ENCODE data around the gene AMN.
"Not testable (repeated sequence)": the region's sequence is repeated elsewhere in the genome, so short reads cannot be mapped to it uniquely, and the experiment has no call there.

The AMN gene

DNA sequence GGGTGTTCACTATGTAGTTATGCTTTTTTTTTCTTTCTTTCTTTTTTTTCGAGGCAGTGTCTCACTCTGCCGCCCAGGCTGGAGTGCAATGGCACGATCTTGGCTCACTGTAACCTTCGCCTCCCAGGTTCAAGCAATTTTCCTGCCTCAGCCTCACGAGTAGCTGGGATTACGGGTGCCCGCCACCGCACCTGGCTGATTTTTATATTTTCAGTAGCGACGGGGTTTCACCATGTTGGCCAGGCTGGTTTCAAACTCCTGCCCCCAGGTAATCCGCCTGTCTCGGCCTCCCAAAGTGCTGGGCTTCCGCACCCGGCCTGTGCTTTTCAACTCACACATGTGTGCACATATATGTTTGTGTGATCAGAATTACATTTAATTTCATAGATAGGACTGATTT lies 38.9 kb upstream of the AMN start:
- WGBS, 2 experiments, result 93% methylated on average over 14 of the region's 14 CpGs

DNA sequence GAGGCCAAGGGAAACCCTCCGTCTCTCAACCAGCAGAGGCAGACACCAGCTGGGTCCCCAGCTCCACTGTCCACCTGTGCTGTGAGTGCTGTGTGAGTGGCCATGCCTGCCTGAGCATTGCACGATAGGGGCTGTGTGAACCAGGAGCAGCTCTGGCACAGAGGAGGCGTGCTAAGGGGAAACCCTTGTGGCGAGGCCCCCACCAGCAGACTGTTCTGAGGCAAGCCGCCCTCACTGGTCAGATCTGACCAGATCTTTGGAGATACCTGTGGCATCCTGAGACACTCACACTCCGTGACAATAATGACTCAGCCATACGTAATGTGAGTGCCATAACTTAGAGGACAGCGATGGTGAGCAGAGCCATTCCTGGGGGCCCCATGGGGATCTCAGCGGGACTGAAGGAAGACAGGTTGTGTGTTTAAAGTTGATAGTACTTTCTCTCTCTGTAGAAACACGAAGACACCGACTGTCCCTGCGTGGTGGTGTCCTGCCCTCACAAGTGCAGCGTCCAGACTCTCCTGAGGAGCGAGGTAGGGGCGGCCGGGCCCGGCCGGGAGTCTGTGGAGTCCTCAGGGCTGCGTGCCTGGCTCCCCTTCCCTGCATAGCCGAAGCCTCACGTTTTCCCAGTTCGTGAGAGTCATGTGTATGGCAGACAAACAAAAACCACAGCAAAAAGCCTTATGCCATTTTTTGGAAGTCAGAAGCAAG lies 36.6 kb upstream of the AMN start:
- Histone ChIP-seq H3K36me3 (ENCODE audit: control insufficient read depth, insufficient read depth, low read length) (no peaks in the 10 kb centered on the region), H3K4me1 (ENCODE audit: control insufficient read depth, insufficient read depth, low read length) (no peaks in the 10 kb centered on the region), H3K9me3 (ENCODE audit: control insufficient read depth, low read length) (no peaks in the 10 kb centered on the region), H3K27ac (ENCODE audit: insufficient read depth, low read depth, low read length, poor library complexity, severe bottlenecking) (no peak overlapping the region), H3K27me3 (ENCODE audit: control insufficient read depth, insufficient read depth, low read length, poor library complexity, severe bottlenecking) (no peaks in the 10 kb centered on the region), H3K4me3 (ENCODE audit: insufficient read depth, low read depth, low read length) (no peak overlapping the region)
- WGBS, 2 experiments, result 94 to 96% methylated on average over 22 of the region's 22 CpGs

More for the DNA sequence above, 38.9 kb upstream of the AMN start:
- H3K9me3 ChIP-seq (ENCODE audit: control insufficient read depth, low read length), result no peaks in the 10 kb centered on the region
- H3K4me3 ChIP-seq (ENCODE audit: insufficient read depth, low read depth, low read length), result no peak overlapping the region
- H3K4me1 ChIP-seq (ENCODE audit: control insufficient read depth, insufficient read depth, low read length), result no peaks in the 10 kb centered on the region
- H3K27me3 ChIP-seq (ENCODE audit: control insufficient read depth, insufficient read depth, low read length, poor library complexity, severe bottlenecking), result no peaks in the 10 kb centered on the region
- no peaks in the 10 kb centered on the region for H3K36me3 ChIP-seq (ENCODE audit: control insufficient read depth, insufficient read depth, low read length)
- no peak overlapping the region for H3K27ac ChIP-seq (ENCODE audit: insufficient read depth, low read depth, low read length, poor library complexity, severe bottlenecking)

DNA sequence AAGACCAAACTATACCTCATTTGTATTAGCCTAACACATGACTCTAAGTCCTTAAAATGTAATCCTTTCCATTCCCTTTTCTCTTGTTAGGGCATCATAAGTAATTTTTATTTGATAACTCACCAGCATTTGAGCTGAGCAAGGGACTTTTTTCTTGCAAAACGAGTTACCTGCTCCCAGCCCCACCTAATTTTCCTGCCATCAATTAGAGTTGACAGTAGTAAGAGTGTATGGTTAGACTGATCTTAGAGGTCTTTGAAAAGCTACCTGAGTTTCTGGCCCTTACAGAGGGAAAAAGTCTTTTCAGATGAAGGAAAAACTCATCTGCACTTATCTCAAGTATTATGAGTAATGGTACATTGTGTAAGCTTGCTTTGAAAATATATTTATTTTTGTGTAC lies 33.7 kb upstream of the AMN start:
- no peak overlapping the region for H3K27ac ChIP-seq (ENCODE audit: insufficient read depth, low read depth, low read length, poor library complexity, severe bottlenecking)
- H3K27me3 ChIP-seq (ENCODE audit: control insufficient read depth, insufficient read depth, low read length, poor library complexity, severe bottlenecking), result no peaks in the 10 kb centered on the region
- H3K4me1 ChIP-seq (ENCODE audit: control insufficient read depth, insufficient read depth, low read length), result no peaks in the 10 kb centered on the region
- H3K4me3 ChIP-seq (ENCODE audit: insufficient read depth, low read depth, low read length), result no peak overlapping the region
- 67 to 100% methylated on average over 1 of the region's 1 CpG for WGBS, 2 experiments
- no peaks in the 10 kb centered on the region for H3K9me3 ChIP-seq (ENCODE audit: control insufficient read depth, low read length)
- no peaks in the 10 kb centered on the region for H3K36me3 ChIP-seq (ENCODE audit: control insufficient read depth, insufficient read depth, low read length)

DNA sequence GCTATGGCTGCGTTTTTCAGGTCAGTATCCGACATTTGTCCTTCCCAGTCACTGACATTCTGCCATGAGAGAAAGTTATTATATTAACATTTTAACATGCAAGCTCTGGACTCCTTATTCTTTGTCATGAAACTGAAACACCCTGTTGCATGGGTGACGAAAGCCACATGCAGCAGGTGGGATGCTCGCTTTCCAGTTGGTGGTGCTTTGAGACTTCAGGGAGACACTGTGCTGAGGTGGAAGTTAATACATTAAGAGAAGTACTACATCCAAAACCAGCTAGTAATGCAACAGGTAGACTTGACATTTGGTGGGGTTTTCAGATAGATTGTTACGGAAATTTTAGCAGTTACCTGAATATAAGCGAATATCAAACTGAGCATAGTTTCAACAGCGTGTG lies 32.8 kb upstream of the AMN start:
- Histone ChIP-seq H3K9me3 (ENCODE audit: control insufficient read depth, low read length) (no peaks in the 10 kb centered on the region), H3K27ac (ENCODE audit: insufficient read depth, low read depth, low read length, poor library complexity, severe bottlenecking) (no peak overlapping the region), H3K36me3 (ENCODE audit: control insufficient read depth, insufficient read depth, low read length) (no peaks in the 10 kb centered on the region), H3K4me3 (ENCODE audit: insufficient read depth, low read depth, low read length) (no peak overlapping the region), H3K27me3 (ENCODE audit: control insufficient read depth, insufficient read depth, low read length, poor library complexity, severe bottlenecking) (no peaks in the 10 kb centered on the region), H3K4me1 (ENCODE audit: control insufficient read depth, insufficient read depth, low read length) (no peaks in the 10 kb centered on the region)
- 97% methylated on average over 7 of the region's 7 CpGs for WGBS, 2 experiments

DNA sequence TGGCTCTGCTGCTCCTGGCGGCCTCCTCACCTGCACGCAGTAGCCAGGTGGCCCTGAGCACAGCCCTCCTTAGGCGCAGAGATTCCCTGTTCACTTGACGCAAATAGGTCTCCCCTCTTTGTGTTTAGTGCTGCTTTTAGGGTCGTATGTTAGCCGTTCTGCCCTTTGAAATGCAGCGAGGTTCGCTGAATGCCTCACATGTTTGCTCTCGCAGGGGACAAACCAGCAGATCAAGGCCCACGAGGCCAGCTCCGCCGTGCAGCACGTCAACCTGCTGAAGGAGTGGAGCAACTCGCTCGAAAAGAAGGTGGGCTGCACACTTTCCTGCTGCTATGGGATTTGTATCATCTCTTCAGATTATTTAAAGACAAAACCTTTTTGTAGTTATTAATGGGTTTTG lies 31.4 kb upstream of the AMN start:
- H3K27me3 ChIP-seq (ENCODE audit: control insufficient read depth, insufficient read depth, low read length, poor library complexity, severe bottlenecking), result no peaks in the 10 kb centered on the region
- no peaks in the 10 kb centered on the region for H3K9me3 ChIP-seq (ENCODE audit: control insufficient read depth, low read length)
- H3K4me3 ChIP-seq (ENCODE audit: insufficient read depth, low read depth, low read length), result no peak overlapping the region
- H3K36me3 ChIP-seq (ENCODE audit: control insufficient read depth, insufficient read depth, low read length), result no peaks in the 10 kb centered on the region
- 83 to 84% methylated on average over 15 of the region's 15 CpGs for WGBS, 2 experiments
- H3K27ac ChIP-seq (ENCODE audit: insufficient read depth, low read depth, low read length, poor library complexity, severe bottlenecking), result no peak overlapping the region
- H3K4me1 ChIP-seq (ENCODE audit: control insufficient read depth, insufficient read depth, low read length), result no peaks in the 10 kb centered on the region

DNA sequence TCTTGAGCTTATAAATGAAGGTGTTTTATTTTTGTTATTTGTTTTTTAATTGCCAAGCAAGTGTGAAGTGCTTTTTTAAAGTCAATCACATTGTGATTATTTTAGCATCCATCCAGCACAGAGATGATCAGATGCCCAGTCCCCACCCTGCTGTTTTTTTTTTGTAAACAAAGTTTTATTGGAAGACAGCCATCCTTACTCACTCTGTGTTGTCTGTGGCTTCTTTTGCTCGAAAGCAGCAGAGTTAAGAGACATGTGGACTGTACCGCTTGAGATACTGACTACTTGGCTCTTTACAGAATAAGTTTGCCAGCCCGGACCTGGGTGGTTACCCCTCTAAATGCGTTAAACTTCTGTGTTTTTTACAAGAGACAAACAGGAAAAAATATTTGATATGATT lies 30.9 kb upstream of the AMN start:
- H3K9me3 ChIP-seq (ENCODE audit: control insufficient read depth, low read length), result no peaks in the 10 kb centered on the region
- H3K36me3 ChIP-seq (ENCODE audit: control insufficient read depth, insufficient read depth, low read length), result no peaks in the 10 kb centered on the region
- H3K27ac ChIP-seq (ENCODE audit: insufficient read depth, low read depth, low read length, poor library complexity, severe bottlenecking), result no peak overlapping the region
- WGBS, 2 experiments, result 98 to 99% methylated on average over 4 of the region's 4 CpGs
- no peaks in the 10 kb centered on the region for H3K27me3 ChIP-seq (ENCODE audit: control insufficient read depth, insufficient read depth, low read length, poor library complexity, severe bottlenecking)
- H3K4me3 ChIP-seq (ENCODE audit: insufficient read depth, low read depth, low read length), result no peak overlapping the region
- H3K4me1 ChIP-seq (ENCODE audit: control insufficient read depth, insufficient read depth, low read length), result no peaks in the 10 kb centered on the region

DNA sequence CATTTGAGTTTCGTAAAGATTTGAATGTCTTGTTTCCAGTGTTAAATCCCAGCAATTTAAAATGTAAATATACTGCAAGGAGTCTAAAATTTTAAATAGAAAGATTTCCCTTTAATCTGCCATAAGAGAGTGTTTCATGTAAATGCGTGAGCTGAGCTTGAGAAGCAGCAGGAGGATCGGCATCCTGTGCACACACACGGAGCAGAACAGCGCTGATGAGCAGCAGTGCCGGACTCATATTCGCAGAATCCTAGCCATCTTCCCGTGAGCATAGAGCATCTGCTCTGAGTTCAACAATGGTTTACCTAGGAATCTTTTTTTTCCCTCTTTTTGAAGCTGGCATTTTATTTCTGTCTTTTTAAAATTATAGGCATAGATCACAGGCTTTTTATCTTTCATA lies 29.8 kb upstream of the AMN start:
- no peaks in the 10 kb centered on the region for H3K9me3 ChIP-seq (ENCODE audit: control insufficient read depth, low read length)
- H3K4me3 ChIP-seq (ENCODE audit: insufficient read depth, low read depth, low read length), result no peak overlapping the region
- no peaks in the 10 kb centered on the region for H3K27me3 ChIP-seq (ENCODE audit: control insufficient read depth, insufficient read depth, low read length, poor library complexity, severe bottlenecking)
- WGBS, 2 experiments, result 96 to 97% methylated on average over 8 of the region's 8 CpGs
- no peak overlapping the region for H3K27ac ChIP-seq (ENCODE audit: insufficient read depth, low read depth, low read length, poor library complexity, severe bottlenecking)
- no peaks in the 10 kb centered on the region for H3K36me3 ChIP-seq (ENCODE audit: control insufficient read depth, insufficient read depth, low read length)
- H3K4me1 ChIP-seq (ENCODE audit: control insufficient read depth, insufficient read depth, low read length), result no peaks in the 10 kb centered on the region

DNA sequence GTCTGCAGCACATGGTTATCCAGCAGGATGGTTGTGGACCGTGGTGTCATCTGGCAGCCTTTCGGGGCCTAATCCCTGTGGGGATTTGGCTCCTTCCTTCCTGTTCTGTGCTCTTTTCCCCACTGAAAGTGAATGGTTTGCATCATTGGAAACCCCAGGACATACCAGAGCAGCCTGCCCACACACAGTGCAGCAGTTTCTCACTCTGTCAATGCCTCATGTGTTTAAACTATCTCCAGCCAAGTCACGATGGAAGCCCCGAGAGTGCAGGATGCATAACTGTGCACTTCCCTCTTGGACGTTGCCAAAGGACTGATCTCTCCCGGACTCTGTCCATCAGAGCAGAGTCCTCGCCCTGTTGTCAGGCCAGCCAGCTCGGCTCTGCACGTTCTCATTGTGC lies 29.0 kb upstream of the AMN start:
- H3K4me3 ChIP-seq (ENCODE audit: insufficient read depth, low read depth, low read length), result no peak overlapping the region
- no peak overlapping the region for H3K27ac ChIP-seq (ENCODE audit: insufficient read depth, low read depth, low read length, poor library complexity, severe bottlenecking)
- H3K9me3 ChIP-seq (ENCODE audit: control insufficient read depth, low read length), result no peaks in the 10 kb centered on the region
- 93 to 94% methylated on average over 9 of the region's 9 CpGs for WGBS, 2 experiments
- no peaks in the 10 kb centered on the region for H3K27me3 ChIP-seq (ENCODE audit: control insufficient read depth, insufficient read depth, low read length, poor library complexity, severe bottlenecking)
- H3K4me1 ChIP-seq (ENCODE audit: control insufficient read depth, insufficient read depth, low read length), result no peaks in the 10 kb centered on the region
- H3K36me3 ChIP-seq (ENCODE audit: control insufficient read depth, insufficient read depth, low read length), result no peaks in the 10 kb centered on the region

DNA sequence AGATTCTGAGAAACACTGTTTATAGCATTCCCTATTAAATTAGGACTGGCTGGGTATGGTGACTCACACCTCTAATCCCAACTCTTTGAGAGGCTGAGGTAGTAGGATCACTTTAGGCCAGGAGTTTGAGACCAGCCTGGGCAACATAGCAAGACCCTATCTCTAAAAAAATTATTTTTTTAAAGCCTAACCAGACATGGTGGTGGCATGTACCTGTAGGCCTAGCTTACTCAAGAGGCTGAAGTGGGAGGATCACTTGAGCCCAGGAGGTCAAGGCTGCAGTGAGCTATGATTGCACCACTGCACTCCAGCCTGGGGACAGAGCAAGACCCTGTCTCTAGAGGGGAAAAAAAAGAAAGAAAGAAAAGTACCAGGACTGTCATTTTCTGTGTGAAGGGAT lies 25.7 kb upstream of the AMN start:
- H3K27me3 ChIP-seq (ENCODE audit: control insufficient read depth, insufficient read depth, low read length, poor library complexity, severe bottlenecking); H3K4me3 ChIP-seq (ENCODE audit: insufficient read depth, low read depth, low read length); H3K4me1 ChIP-seq (ENCODE audit: control insufficient read depth, insufficient read depth, low read length); H3K36me3 ChIP-seq (ENCODE audit: control insufficient read depth, insufficient read depth, low read length); H3K27ac ChIP-seq (ENCODE audit: insufficient read depth, low read depth, low read length, poor library complexity, severe bottlenecking); H3K9me3 ChIP-seq (ENCODE audit: control insufficient read depth, low read length): not testable (repeated sequence)

DNA sequence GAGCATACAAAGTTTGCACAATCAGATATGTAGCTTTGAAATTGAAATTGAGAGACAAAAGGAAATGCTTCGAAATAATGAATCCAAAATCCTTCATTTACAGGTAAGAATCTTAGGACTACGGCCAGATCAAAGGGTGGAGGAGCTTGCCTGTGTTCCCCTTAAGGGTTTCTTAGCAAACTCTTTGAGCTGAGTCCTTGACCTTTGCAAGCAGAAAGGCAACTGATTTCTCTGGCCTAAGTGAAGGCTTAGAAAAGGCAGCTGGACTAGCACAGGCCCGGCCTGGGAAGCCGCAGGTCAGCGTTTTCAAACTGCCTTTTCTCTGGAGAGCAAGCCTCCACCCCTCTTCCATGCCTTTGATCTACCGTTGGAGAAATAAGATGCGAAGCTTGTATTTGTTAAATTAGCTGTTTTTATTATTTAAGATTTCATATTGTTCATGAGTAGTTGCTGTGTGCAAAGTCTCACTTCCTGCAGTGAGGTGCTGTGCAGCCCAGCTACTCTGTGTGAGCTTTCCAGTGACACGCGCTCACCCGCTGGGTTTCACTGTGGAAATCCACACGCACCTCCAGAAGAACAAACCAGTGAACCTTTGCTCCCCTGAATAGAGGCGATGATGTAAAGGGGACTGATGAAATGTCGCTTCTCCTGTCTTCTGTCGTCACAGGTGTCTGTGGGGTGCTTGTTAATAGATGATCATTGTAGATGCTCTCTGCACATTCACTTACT lies 25.0 kb upstream of the AMN start:
- Histone ChIP-seq H3K27ac (ENCODE audit: insufficient read depth, low read depth, low read length, poor library complexity, severe bottlenecking) (no peak overlapping the region), H3K27me3 (ENCODE audit: control insufficient read depth, insufficient read depth, low read length, poor library complexity, severe bottlenecking) (no peaks in the 10 kb centered on the region), H3K36me3 (ENCODE audit: control insufficient read depth, insufficient read depth, low read length) (no peaks in the 10 kb centered on the region), H3K9me3 (ENCODE audit: control insufficient read depth, low read length) (no peaks in the 10 kb centered on the region), H3K4me1 (ENCODE audit: control insufficient read depth, insufficient read depth, low read length) (no peaks in the 10 kb centered on the region), H3K4me3 (ENCODE audit: insufficient read depth, low read depth, low read length) (no peak overlapping the region)
- WGBS, 2 experiments, result 95 to 97% methylated on average over 14 of the region's 14 CpGs
